Gastroesophageal sphincter (tissue), 3 donors: ENCODE data around the gene ELL2.

ENCODE experiments used
- CTCF ChIP-seq, 4 experiments: fragments of 200-600 bp in 2 of 4; fragments of 450-650 bp in 2 of 4; sonication (generic) in 1 of 4; IDR thresholded peaks; one replicate each; pipeline ENCODE4 v1.5.1; 2017 to 2019; ENCODE audit warnings: antibody characterized with exemption in 4 of 4, mild to moderate bottlenecking in 2 of 4, moderate library complexity in 2 of 4
- POLR2A ChIP-seq, 2 donors: fragments of 450-650 bp; IDR thresholded peaks; one replicate each; pipeline ENCODE4 v1.6.1; 2017; ENCODE audit warnings: antibody characterized with exemption in 2 of 2, mild to moderate bottlenecking in 2 of 2, moderate library complexity in 1 of 2

DNA sequence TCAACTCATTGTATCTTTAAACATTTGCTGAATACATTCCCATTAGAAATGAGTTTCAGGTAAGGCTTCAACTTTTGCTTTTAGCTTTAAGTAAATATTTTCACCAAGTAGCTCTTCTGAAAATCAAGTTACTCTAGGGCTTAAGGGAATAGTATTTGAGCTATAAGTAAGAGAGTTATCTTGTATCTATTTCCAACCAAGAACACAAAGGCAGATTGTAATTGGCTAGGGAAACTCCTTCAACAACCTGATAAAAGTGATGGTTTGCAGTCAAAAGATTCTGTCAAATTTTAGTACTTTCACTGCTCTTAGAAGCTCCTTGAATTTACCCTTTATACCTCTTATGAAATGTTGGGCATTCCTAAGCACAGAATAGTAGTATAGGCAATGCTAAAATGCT lies 13.0 kb downstream of the ELL2 start:
- TF ChIP-seq CTCF (IDR thresholded peaks at IDR 0.05) (no peak), POLR2A (IDR thresholded peaks at IDR 0.05) (no peak)
